ENCODE results near the gene IP6K1.
"Not testable (repeated sequence)": the region's sequence is repeated elsewhere in the genome, so short reads cannot be mapped to it uniquely, and the experiment has no call there.

IP6K1 gene

DNA sequence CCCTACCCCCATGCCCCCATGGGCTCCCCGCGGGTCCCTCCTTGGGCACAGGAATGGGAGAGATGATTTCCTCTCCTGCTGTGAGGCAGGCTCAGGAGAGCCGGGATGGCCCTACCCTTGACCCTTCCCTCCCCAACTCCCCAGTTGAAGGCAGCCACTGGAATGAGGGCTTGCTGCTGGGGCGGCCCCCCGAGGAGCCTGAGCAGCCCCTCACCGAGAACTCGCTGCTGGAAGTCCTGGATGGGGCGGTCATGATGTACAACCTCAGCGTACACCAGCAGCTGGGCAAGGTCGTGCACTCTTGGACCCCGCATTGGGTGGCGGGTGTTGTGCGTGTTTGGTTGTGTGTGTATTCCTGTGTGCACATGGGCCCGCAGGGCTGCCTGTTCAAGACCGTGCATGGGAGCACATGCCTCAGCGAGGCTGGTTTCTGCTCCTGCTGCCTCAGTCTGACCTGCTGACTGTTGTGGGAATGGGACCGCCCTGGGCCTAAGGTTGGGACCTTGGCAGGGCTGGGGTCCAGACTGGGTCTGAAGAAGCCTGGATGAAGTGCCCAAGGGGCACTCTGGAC, 80.9 kb downstream of the IP6K1 start:
- DNase-seq = no peak

DNA sequence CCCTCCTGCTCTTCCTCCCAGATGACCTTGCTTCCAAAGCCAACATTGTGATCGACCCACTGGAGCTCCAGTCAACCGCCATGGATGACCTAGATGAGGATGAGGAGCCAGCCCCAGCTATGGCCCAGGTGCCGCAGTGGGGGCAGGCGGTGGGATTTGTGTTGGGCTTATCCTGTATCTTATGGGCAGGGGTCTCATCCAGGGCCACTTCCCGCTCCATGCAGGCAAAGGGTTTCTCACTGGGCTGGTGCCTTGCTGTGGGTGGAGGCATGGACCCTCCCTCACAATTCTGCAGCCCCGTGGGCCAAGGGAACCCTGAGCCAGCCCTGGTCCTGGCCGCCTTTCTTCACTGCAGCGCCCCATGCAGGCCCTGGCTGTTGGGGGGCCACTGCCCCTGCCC, 81.7 kb downstream of the IP6K1 start:
- DNase-seq = no peak

DNA sequence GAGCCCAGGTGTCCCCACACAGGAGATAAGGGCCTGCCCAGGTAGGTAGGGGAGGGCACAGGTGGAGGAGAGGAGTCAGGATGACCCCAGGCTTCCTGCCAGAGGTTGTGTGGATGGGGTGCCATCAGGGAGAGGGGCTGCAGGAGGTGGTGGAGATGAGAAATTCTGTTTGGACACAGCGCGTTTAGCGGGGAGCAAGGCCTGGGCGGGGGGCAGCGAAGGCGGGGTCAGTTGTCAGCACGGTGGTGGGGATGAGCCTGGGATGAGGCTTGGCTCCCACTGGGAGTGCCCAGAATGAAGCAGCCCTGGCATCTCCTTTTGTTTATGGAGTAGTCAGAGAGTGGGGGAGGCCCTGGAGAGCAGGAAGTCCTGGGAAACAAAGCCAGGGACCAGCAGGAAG, 82.4 kb downstream of the IP6K1 start:
- DNase-seq = no peak

DNA sequence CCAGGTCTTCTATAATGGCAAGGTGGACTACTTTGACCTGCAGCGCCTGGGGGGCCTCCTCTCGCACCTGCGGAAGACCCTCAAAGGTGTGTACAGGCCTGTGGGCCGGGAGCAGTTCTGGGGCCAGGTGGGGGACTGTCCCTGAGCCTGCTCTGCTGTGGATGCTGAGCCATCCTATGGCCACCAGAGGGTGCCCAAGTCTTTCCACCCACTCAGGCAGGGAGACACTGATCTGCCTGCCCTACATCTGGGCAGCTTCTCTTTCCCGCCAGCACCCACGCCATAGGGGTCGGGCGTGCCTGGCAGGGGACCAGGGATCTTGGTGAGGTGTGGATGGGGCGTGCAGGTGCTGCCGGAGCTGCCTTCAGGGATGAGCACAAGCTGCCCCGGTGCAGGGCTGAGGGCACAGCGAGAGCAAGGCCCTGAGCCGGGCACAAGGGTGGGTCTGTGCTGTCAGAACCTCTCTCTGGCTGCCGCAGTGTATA, 82.9 kb downstream of the IP6K1 start:
- no peak for DNase-seq

DNA sequence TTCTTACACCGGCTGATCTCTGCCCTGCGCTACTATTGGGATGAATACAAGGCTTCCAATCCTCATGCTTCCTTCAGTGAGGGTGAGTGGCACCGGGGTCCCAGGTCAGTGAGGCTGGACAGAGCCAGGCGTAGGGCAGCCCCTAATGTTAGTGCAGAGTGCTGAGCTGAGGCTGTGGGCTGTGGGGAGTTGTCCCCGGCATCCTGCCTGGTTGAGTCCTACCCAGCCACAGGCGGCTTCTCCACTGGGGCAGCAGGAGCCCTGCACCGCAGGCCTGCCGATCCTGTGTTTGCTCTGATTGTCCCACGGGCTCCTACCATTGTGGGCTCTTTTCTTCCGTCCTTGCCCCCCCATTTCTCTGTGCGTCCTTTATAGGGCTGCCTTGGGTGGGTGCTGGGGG, 83.7 kb downstream of the IP6K1 start:
- no peak for DNase-seq

DNA sequence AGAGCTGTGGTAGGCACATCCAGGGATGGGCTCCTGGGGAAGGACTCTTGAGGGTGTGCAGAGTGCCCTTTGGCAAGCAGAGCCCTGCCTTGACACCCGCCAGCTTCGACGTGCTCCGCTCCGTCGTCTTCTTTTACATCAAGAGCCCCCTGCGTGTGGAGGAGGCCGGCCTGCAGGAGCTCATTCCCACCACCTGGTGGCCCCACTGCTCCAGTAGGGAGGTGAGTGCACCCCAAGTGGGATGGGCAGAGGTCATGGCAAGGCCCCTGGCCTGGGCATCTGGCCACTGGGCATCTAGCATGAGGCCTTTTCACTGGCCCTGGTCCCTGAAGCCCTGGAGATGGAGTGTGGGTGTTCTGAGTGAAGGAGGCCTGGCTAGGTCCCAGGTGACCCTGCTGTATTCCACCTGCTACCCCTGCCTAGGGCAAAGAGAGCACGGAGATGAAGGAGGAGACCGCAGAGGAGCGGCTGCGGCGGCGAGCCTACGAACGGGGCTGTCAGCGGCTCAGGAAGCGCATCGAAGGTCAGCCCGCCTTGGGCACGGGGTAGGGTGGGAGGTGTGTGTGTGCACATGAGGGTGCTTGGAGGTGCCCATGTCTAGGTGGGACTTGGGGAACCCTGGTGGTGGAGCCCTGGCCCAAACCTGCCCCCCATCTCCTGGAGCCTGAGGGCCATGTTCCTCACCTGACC, 84.8 kb downstream of the IP6K1 start:
- no peak for DNase-seq

DNA sequence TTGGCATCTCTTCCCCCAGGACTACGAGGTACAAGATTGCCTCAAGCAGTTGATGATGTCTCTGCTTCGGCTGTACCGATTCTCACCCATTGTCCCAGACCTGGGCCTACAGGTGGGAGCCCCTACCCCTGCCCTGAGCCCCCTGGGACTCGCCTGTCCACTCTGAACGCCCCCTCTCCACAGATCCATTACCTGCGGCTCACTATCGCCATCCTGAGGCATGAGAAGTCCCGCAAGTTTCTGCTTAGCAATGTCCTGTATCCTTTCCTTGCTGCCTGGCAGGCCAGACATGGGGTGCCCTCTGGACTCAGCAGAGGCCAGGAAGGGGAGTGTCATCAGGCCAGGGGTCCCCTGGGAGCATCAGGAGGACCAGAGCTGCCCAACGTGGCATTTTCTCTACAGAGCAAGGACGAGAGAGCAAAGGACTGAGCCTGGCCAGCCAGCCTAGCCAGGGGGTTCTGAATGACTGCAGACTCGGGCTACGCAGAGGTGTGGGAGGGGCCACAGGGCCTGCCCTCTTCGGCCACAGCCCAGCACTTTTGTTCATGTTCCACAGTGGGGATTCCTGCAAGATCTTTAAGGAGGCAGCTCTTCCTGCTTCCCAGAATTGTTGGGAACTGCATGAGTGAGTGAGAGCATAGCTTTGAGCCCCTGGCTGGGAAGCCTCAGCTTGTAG, 85.8 kb downstream of the IP6K1 start:
- DNase-seq = no peak

DNA sequence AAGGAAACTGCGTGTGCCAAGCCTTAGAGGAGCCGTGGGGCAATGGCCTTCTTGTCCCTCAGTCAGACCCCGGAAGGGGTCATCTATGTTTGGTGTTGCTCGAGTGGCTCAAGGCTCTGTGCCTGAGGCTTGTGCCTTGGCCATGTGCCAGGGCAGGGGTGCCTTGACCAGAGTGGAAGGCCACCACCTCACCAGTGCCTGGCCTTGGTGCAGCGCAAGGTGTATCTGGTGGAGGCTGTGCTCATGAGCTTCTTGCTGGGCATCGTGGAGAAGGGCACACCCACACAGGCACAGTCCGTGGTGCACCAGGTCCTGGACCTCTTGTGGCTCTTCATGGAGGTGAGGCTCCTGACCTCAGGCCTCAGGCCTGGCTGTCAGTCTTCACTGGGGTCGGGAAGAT, 86.3 kb downstream of the IP6K1 start:
- no peak for DNase-seq

DNA sequence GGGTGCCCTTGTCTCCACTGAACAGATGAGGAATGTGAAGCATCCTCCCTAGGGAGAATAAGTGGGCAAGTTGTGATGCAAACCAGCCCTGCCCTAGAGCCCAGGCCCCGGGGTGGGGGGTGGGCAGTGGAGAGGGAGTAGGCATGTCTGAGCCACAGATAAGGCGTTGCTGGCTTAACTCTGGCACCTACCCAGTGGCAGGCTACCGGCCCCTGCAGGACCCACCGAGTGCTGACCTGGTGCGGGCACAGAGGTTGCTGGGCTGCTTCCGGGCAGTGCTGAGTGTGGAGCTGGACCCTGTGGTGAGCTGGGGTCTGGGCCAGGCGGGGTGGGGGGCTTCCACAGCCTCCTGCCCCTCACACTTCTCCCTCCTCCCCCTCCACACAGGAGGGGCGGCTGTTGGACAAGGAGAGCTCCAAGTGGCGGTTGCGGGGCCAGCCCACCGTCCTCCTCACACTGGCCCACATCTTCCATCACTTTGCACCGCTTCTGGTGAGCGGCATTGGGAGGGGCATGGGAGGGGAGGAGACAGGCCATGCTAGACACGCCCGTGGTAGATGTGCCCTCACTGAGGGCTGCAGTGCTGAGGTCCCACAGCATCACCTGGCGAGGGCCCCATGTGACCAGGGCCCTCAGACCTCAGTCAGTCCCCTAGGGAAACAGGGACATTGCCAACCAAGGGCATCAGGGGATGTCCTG, 86.9 kb downstream of the IP6K1 start:
- DNase-seq = no peak

DNA sequence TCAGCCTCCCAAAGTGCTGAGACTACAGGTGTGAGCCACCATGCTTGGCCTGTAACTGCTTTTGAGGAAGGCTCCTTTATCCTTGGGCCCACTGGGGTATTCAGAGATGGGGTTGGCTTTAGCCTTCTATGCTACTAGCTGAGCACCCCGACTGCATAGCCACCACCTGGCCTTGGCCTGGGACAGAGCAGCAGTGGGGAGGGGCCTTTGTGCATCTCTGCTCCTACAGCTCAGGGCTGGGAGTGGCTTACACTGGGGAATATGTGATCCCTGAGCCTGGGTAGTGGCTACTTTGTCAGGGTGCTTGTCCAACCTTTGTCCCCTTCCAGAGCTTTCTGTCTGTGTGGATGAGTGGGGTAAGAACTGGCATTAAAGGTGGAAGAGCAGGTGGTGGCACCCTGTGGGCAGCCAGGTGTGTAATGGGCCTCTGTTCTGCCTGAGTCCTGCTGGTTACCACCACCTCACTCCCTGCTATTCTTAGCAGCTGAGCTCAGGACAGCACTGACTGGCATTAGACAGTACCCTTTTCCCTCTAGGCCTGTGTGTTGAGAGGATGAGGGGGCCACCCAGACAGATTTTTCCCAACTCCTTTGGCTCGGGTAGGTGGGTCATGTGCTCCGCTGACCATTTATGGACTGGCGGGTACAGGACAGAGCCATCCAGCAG, 90.9 kb downstream of the IP6K1 start:
- DNase-seq = not testable (repeated sequence)

DNA sequence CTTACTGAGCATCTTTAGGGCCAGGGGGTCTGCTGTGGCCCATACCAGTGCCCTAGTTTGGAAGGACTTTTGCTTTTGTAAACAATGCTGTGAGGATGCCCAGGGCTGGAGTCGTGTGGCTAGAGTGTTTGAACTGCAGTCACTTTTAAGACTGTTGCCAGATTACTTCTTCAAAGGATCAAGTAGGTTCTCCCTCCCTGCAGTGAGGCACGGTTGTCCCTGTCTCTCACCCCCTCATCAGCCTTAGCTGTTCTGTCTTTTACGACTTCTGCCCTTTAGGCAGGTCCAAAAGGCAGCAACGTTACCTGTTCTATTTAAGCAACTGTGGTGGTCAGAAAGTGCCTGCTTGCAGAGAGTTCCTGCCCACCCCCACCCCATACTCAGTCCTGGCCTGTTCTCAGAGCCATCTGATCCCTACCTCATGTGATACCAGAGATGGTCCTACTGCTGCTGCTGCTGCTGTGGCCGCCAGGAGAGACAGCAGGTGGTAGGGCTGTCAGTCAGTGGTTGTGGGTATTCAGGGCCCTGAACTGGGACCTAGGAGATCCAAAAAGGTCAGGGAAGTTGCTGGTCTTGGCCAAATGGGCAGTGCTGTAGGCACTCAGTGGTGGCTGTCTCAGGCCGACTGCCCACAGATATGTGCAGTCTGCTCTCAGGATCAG, 91.8 kb downstream of the IP6K1 start:
- DNase-seq = not testable (repeated sequence)

DNA sequence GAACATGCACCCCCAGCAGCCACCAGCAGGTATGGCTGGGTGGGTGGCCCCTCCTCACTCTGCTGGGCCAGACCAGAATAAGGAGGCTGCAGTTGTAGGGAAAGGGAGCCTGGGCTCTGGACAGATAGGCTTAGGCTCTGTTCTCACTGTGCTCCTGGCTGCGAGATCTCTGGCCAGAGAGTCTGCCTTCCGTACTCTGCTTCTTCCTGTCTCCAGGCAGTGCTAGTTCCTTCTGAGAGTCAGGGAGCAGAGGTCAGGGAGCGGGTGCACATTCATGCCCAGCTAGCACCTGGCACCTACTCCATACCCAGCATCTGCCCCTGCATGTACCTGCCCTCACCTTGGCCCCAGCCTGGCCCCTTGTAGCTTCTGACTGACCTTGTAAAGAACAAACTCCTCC, 94.9 kb downstream of the IP6K1 start:
- not testable (repeated sequence) for DNase-seq

DNA sequence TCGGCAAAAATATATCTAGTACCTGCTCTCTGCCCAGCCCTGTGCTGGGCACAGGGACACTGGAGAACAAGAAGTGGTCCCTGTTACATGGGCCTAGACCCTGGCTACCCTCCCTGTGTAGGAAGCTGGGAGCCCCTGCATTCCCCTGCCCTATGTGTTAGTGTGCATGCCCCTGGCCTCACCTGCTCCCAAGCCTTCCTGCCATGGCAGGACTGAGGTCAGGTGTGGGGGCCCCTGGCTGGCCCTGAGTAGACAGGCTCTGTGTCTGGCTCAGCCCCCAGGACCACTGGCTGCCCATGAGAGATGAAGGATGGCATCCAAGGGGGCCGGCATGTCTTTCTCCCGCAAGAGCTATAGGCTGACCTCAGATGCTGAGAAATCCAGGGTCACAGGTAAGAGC, 95.5 kb downstream of the IP6K1 start:
- DNase-seq = not testable (repeated sequence)

DNA sequence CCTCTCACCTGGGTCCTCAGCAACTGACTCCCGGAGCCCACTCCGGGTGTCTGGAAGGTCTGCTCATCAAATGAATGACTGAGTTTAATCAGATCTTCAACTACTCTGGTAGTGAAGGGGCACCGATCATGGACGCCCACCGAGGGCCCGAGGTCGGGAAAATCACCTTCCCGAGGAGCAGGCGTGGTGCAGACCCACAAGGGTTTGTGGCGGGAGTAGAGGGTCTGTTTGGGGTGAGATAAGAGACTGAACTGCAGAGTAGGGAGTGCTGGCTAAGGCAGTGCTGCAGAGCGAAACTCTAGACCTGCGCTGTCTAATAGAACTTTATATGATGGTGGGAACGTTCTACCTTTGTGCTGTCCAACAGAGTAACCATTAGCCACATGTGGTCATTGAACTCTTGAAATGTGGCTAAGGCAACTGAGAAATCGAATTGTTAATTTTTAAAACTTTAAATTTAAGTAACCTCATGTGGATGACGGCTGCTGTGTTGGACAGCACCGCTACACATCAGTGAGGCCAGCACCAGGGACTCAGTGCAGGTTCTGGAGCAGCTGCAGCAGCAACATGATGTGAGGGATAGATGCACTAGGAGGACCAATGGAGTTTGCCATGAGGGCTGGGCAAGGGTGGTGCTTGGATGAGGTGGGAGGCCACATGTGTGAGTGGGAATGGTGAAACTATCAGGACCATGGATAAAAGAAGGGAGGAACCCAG, 96.3 kb downstream of the IP6K1 start:
- DNase-seq = not testable (repeated sequence)

DNA sequence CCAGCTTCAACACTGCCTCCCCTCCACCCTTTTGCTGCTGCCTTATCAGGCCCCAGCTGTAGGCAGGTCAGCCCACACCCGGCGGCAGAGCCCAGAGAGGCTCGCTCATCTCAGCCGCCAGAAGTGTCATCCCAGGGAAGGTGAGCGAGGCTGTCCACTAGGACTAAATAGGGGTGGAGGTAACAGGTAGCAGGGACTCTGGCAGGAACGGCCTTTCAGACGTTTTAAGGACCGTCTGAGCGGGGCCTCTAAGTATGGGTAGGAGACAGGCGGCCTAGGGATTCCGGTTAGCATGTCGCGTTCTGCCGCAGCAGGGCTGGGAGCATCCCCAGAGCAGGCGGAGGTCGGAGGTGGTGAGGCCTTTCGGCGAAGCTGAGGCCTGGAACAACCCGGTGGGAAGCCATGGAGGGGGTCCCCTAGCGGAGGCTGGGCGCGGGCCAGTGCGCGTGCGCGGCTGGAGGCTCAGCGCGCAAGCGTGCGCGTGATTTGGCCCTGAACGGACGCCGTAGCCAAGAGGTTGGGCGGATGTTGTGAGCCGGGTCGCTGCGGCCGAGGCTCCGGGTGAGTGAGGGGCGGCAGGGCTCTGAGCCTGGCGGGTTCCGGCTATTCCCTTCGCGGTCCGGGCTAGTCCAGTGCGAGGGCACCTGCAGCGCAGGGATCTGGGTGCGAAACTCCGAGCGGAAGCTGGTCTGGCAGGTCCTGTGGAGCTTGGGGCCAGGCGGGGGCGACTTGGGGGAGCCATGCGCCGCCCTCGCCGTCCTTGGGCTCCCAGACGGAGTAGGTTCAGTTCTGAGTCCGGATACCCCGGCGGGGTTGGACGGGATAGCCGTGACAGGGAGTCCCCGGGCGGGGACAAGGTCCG, 97.1 kb downstream of the IP6K1 start, which contains the start of the genes MST1 and RNF123:
Gene MST1, minus strand, starts transcription at position 429 of the 862 bp plus-strand sequence. CDS start 783 bp downstream, outside the sequence.
Gene RNF123, plus strand, starts transcription at position 512 of the 862 bp plus-strand sequence. CDS start 1,609 bp downstream, outside the sequence.
- no peak for DNase-seq

DNA sequence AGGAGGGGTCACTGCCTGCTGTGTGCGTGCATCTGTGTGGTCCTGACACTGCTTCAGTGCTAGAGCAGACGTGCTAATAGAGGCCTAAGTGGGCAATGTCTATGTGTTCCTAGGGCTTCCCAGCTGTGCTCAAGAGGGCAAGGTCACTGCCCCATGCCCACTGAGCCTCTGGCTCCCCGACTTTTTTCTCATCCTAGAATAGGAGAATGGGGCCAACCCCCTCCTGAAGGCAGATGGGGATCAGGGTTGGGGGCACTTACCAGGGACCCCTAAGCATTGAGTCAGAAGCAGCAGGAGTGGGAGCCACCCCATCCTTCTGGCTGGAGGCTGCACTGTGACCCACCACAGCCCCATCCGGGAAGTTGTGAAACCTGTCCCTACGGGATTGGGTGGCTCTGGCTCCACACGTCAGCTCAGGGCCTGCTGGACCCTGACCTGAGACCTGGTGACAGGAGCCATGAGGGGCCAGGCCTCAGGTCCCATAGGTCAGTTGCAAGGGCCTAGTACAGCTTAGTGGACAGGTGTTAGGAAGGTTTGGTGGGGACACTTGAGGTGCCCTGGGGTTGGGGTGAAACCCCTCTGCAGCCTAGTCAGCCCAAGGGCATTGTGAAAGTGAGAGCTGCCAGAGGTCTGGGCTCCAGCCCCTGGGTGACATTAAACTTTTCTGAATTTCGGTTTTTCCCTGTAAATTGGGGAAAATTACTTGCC, 97.8 kb downstream of the IP6K1 start:
- not testable (repeated sequence) for DNase-seq

DNA sequence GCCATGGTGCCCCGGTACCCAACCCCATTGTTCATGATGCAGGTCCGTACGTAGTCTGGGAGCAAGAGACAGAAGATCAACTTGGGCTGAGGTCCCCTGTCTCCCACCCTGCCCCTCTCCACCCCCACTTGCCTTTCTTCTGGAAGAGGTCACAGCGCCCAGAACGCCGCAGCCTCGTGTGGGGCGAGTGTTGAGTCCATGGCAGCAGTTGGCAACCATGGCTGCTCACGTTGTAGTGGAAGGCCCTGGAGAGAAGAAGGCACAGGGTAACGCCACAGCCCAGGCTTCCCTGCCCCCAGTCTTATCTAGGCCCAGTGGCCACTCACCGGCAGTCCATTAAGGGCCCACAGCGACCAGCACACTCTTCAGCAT, 98.9 kb downstream of the IP6K1 start:
- DNase-seq = not testable (repeated sequence)

DNA sequence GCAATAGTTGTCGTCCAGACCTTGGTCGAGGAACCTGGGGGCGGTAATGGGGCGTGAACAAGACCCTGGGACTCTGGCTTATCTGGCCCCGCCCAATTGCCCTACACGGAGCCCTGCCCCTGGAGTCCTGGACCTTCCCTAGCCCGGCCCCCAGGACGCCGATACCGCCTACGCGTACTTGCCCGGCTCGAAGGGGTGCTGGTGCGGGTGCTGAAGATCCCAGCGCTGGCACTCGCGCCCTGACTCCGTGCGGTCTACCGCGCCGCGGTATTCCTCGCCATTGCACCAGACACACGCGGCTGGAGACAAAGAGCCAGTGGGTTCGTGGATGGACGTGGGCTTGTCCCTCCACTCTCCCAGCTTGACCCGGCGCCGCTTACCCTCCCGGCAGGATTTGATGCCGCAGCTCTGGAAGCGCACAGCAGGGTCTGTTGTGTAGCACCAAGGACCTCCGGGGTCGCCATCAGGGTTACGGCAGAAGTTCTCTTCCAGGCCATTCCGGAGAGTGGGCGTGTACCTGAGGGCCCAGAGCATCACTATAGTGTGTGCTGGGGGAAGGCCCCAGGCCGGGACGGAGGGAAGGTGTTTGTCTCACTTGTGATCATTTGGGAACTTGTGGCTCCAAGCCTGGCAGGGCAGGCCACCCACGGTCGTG, 99.4 kb downstream of the IP6K1 start:
- DNase-seq = not testable (repeated sequence)

DNA sequence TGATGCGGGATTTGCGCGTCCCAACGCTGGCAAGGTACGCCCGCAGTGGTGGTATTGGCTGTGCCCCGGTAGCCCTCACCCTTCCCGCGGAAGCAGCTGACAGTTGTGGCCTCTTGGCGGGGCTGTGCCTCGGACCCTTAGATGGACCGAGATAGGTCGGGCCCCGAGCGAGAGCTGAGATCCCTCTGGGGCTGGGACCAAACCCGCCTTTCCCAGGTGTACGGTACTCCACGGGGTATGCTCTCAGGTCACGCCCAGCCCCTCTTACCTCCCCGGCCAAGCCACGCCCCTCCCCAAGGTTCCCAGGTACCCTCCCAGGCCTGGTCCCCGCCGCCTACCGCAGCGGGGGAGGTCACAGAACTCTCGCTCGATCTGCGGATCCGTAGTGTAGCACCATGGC, 100.0 kb downstream of the IP6K1 start:
- DNase-seq = not testable (repeated sequence)
